ENCODE results near the gene UBN2.

Gene UBN2

DNA sequence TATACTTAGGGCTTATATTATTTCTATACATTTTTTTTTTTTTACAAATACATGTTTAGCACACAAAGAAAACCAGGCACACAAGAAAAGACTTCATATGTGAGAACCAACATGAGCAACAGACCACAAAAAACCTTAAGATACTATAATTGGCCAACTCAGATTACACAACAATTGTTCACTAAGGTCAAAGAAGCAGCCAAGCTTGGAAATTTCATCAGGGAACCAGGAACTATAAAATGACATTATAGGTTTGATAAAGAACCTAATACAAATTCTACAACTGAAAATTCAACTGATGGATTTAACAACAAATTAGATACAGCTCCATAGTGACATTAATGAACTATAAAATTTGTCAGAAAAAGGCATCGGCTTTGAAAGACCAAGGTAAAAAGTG is 124.3 kb downstream of the UBN2 start:
- no peak for DNase-seq (ENCODE audit: low spot score)
